GM13977 (cell line): ENCODE data around the gene ASB2.
A peak's percentile ranks its signal among the peaks of the same experiment; 100 is the strongest.

ENCODE experiments used
- DNase-seq: peaks from one replicate; pipeline ENCODE4 v3.0.0; 2012; ENCODE audit warnings: low spot score
- in situ Hi-C: fragments of 300-500 bp; cut with MboI; formaldehyde crosslinking; loops from one replicate; pipeline ENCODE4 v1.12.0; 2022; ENCODE audit warnings: low sequenced_read_pairs, low pct_unique_long_range_greater_than_20kb, mixed read lengths, inconsistent platforms; ENCODE audit not compliant: unreplicated experiment
- TF ChIP-seq, protein P1 (sequence below): IDR thresholded peaks from 2 replicates; pipeline ENCODE4 v1.5.1; 2012; ENCODE audit warnings: mild to moderate bottlenecking, control low read depth; ENCODE audit not compliant: insufficient read depth; ENCODE audit errors: extremely low read depth, missing control alignments

ASB2 gene

DNA sequence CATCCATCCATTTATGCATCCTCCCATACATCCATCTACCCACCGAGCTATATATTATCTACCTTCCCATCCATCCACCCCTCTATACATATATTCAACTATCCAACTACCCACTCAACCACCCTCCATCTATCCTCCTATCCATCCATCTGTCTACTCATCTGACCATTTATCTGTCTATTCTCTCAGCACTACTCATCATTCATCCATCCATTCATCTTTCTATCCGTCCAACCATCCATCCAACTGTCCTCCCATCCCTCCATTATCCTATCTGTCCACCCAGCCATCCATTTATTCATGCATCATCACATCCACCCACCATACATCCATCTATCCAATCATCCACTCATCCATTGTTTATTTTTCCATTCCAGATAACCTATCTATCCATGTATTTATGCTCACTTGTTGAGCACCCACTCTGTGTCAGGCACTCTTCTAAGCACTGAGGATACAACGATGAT, 11.5 kb downstream of the ASB2 start:
- in situ Hi-C loops = loop anchor here (25.0 kb wide), 1 partner anchor 1547 kb away; the partner anchor contains the start of gene SYNE3

DNA sequence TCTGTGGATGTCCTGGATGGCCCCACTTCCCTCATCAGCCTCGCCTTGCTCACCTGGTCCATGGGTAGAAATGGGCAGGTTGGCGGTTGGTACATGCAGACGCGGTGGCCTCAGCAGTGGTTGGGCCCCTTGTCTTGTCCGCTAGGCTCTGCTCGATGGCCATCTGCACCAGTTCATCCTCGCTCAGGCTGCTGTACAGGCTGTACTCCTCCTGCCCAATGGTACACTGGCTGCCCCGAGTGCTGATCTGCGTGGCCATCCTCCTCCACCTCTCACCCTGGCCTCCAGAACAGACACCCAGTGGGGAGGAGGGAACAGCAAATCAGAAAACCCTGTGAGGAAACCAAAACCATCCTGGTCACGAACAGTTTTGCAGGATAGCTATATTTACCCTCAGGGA, 12.1 kb downstream of the ASB2 start:
- TF ChIP-seq, protein P1, sequence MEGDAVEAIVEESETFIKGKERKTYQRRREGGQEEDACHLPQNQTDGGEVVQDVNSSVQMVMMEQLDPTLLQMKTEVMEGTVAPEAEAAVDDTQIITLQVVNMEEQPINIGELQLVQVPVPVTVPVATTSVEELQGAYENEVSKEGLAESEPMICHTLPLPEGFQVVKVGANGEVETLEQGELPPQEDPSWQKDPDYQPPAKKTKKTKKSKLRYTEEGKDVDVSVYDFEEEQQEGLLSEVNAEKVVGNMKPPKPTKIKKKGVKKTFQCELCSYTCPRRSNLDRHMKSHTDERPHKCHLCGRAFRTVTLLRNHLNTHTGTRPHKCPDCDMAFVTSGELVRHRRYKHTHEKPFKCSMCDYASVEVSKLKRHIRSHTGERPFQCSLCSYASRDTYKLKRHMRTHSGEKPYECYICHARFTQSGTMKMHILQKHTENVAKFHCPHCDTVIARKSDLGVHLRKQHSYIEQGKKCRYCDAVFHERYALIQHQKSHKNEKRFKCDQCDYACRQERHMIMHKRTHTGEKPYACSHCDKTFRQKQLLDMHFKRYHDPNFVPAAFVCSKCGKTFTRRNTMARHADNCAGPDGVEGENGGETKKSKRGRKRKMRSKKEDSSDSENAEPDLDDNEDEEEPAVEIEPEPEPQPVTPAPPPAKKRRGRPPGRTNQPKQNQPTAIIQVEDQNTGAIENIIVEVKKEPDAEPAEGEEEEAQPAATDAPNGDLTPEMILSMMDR = no peak
- in situ Hi-C loops = loop anchor here (25.0 kb wide), 1 partner anchor 1548 kb away; the partner anchor contains the start of gene SYNE3
- no peak for DNase-seq

More for the DNA sequence above, 11.5 kb downstream of the ASB2 start:
- TF ChIP-seq, protein P1 = no peak
- DNase-seq = no peak

DNA sequence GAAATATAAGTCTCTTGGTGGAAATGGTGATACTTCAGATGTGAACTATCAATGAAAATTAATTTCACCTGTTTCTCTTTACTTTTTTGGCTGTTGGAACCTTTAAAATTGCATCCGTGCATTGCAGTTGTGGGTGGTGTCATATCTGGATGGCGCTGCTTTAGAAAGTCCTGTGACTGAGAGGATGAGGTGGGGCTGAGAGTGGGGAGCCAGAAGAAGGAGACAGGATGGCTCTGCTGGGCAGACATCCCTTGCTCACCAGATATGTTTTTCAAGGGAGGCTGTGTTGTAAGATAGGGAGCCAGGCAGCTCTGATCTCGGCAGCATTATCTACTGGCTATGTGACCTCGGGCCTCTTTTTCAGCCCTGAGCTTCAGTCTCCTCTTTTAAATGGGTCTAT, 12.7 kb downstream of the ASB2 start:
- TF ChIP-seq, protein P1 = no peak

DNA sequence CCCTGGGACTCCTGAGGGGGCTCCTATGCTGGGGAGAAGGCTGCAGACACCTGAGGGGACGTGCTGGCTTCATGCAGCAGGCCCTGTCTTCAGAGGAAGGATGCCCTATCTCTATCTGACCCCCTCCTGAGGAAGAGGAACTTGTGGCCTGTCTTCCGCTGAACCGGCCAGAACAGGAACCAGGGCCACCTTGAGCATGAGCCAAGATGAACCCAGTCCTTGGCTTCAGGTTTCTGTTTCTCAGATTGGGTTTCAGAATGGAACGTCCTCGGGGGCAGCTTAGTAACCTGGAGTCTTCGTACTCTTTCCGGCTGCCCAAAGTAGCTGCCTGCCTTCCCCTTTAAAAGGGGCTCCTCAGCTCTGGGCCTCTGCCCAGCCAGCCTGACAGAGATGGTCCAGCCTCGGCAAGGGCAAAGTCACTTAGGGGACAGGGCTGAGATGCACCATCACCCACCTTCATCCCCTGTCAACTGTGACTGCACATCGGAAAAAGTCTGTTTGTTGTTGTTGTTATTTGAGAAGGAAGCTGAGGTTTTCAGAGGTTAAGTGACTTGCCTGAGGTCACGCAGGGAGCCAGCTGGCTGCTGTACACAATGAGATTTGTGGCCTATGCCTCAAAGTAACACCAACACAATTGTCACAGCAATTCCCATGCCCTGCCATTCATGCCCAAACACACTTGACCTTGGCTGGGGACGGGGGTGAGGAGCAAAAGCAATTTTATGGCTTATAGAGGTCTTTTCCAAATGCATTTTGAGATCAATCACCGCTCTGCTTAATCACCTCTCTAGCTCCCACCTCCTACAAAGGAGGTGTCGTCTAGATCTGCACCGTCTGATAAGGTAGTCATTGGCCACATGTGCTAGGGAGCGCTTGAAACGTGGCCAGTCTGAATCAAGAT, 13.4 kb downstream of the ASB2 start:
- DNase-seq = peak; percentile 57
- TF ChIP-seq, protein P1 = no peak
- in situ Hi-C loops = loop anchor here (25.0 kb wide), 1 partner anchor 1549 kb away; the partner anchor contains the start of gene SYNE3

More for the DNA sequence above, 12.7 kb downstream of the ASB2 start:
- DNase-seq = no peak
- in situ Hi-C loops = loop anchor here (25.0 kb wide), 1 partner anchor 1549 kb away; the partner anchor contains the start of gene SYNE3

DNA sequence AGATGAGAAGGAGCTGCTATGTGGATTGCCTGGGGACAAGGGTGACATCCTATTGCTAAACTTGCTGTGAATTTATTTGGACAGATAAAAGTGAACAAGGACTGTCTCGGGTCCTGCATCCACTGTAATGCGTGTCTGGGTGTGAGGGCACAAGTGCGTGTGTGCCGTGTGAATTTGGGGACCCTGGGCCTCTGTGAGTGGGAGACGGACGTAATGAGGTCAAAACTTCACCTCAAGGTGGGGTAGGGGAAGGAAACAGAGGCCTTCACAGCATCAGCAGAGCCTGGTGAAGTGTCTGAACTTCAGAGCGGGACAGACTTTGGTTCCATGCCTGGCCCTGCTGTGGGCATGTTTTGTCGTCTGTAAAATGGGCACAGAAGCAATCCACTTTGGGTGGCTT, 14.8 kb downstream of the ASB2 start:
- no peak for DNase-seq
- TF ChIP-seq, protein P1 = no peak

DNA sequence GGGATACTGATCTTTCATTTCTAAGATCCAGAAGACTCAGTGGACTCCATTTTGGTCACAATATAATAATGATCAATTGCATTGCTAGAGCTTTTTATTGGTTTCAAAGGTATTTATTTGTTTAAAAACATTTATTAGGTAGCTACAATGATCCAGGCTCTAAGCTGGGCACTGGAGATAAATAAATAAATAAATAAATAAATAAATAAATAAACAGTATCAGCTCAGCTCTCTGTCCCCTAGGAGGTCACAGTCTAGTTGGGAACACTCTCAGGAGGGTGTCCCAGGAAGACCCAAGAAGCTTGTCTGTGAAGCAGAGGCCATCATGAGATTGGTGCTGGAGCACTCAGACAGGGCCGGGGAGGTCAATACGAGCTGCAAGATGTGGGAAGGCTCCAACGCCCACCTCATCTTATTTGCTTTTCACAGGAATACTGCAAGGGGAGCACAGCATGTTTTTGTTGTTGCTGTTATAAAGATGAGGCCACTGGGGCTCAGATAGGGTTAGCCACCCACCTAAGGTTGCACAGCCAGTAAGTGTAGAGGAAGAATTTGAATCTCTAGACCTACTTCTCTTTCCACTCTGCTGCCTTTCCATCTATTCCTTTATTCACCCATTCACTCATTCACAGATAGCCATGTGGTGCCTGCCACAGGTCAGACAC, 15.5 kb downstream of the ASB2 start:
- in situ Hi-C loops = loop anchor here (25.0 kb wide), 1 partner anchor 1551 kb away; the partner anchor contains the start of gene SYNE3
- TF ChIP-seq, protein P1 = no peak
- DNase-seq = no peak

More for the DNA sequence above, 14.8 kb downstream of the ASB2 start:
- in situ Hi-C loops = loop anchor here (25.0 kb wide), 1 partner anchor 1551 kb away; the partner anchor contains the start of gene SYNE3
